Uterus (tissue), 2 donors: ENCODE data around the gene SPCS1.

Experiments used
- POLR2A ChIP-seq, 2 donors: fragments of 450-650 bp; IDR thresholded peaks; one replicate each; pipeline ENCODE4 v1.6.1; 2016; ENCODE audit warnings: antibody characterized with exemption in 2 of 2, mild to moderate bottlenecking in 1 of 2, moderate library complexity in 1 of 2
- TF ChIP-seq, protein P1 (sequence below), 4 experiments: fragments of 200-600 bp in 2 of 4; fragments of 450-650 bp in 2 of 4; sonication (generic) in 2 of 4; IDR thresholded peaks; one replicate each; pipeline ENCODE4 v1.5.1; 2016 to 2019; ENCODE audit warnings: antibody characterized with exemption in 4 of 4, mild to moderate bottlenecking in 2 of 4, moderate library complexity in 1 of 4

DNA sequence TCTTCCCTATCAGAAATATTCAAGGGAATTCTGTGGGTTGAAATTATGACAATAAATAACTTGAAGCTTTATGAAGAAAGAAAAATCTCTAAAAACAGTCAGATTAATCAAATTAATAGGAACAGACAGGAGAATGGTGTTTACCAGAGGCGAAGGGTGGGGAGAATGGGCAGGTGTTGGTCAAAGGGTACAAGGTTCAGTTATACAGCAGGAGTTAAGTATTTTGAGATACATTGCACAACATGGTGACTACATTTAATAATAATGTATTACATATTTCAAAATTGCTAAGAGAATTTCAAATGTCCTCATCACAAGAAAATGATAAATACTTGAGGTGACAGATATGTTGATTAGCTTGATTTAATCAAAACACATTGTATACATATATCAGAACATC, 18.6 kb downstream of the SPCS1 start:
- TF ChIP-seq, protein P1, sequence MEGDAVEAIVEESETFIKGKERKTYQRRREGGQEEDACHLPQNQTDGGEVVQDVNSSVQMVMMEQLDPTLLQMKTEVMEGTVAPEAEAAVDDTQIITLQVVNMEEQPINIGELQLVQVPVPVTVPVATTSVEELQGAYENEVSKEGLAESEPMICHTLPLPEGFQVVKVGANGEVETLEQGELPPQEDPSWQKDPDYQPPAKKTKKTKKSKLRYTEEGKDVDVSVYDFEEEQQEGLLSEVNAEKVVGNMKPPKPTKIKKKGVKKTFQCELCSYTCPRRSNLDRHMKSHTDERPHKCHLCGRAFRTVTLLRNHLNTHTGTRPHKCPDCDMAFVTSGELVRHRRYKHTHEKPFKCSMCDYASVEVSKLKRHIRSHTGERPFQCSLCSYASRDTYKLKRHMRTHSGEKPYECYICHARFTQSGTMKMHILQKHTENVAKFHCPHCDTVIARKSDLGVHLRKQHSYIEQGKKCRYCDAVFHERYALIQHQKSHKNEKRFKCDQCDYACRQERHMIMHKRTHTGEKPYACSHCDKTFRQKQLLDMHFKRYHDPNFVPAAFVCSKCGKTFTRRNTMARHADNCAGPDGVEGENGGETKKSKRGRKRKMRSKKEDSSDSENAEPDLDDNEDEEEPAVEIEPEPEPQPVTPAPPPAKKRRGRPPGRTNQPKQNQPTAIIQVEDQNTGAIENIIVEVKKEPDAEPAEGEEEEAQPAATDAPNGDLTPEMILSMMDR (IDR thresholded peaks at IDR 0.05), result no peak
- TF ChIP-seq POLR2A (IDR thresholded peaks at IDR 0.05), result no peak
